ENCODE data around the gene MTX2. TPM values are rescaled to one million over a fixed set of nuclear protein-coding genes. Genes with fewer than 3 reads are reported as not detected.

The MTX2 gene
- total and polyA plus RNA-seq, 5 donors: 34.7 to 83.3 (median 47.6) TPM

DNA sequence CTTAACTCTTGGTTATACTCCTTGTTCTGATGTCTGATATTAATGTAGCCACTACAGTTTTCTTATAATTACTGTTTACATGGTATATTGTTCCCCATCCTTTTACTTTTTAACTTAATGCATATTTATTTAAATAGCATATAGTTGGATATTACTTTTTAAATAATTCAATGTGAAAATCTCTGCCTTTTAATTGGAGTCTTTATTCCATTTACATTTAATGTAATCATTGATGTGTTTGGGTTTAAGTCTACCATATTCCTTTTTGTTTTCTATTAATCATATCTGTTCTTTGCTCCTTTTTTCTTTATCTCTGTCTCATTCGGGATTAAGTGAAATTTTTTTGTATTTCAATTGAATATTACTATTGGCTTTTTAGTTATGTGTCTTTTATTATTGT, 109.1 kb downstream of the MTX2 start:
- intact Hi-C loops (cut with DNase I): no loop called here
- ATAC-seq: no peak
- no peaks in the 10 kb centered on the region for H3K4me1 ChIP-seq (ENCODE audit: control insufficient read depth, insufficient read depth, low read length)
- no peaks in the 10 kb centered on the region for H3K9me3 ChIP-seq (ENCODE audit: control insufficient read depth, low read length)
- 94% methylated on average over 1 of the region's 1 CpG for WGBS
- no peak for DNase-seq
- H3K4me3 ChIP-seq (ENCODE audit: low read length): no peak overlapping the region
- no peaks in the 10 kb centered on the region for H3K27me3 ChIP-seq (ENCODE audit: control insufficient read depth, insufficient read depth)
- H3K27ac ChIP-seq (ENCODE audit: low read length): no peak overlapping the region

DNA sequence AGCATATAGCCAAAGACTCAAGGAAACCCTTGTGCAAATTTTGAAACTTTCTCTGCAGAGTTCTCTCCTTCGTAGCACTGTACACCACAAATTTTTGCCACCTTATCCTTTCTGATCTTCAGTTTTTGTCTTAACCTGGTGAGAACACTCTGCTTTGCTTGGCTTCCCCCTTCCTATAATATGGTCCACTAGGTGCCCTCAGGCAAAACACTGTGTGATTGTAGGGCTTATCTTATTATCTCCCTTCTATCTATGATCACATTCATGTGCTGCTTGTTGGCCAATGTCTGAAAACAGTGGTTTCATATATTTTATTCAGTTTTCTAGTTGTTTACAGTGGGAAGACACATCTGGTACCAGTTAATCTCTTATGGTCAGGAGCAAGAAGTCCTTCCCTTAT, 111.1 kb downstream of the MTX2 start:
- Histone ChIP-seq H3K4me1 (ENCODE audit: control insufficient read depth, insufficient read depth, low read length) (no peaks in the 10 kb centered on the region), H3K9me3 (ENCODE audit: control insufficient read depth, low read length) (no peaks in the 10 kb centered on the region), H3K27ac (ENCODE audit: low read length) (no peak overlapping the region), H3K27me3 (ENCODE audit: control insufficient read depth, insufficient read depth) (no peaks in the 10 kb centered on the region), H3K4me3 (ENCODE audit: low read length) (no peak overlapping the region)
- intact Hi-C loops (cut with DNase I): no loop called here
- no peak for ATAC-seq
- no peak for DNase-seq
- 97% methylated on average over 1 of the region's 1 CpG for WGBS

DNA sequence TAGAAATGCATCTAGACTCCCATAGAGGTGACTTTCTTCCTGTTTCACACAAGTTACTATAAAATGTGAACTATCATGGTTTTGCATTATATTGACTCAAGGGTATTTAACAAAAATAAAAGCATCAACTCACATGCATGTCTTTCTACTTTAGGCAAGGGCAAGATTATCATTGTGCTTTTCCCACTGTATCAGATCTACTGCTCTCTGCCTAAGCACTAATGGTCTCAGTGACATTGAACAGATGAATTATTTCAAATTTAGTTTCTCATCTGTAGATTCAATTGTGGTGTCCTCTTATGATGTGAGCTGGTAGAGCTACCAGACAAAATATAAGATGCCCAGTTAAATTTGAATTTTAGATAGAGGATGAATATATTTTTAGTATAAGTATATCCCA, 113.9 kb downstream of the MTX2 start:
- no peak for ATAC-seq

GRCh38 chr2:176383836-176384442, 114.7 kb downstream of the MTX2 start:
- H3K9me3 ChIP-seq (ENCODE audit: control insufficient read depth, low read length): no peaks in the 10 kb centered on the region
- H3K27ac ChIP-seq (ENCODE audit: low read length): no peak overlapping the region

More for the DNA sequence above, 113.9 kb downstream of the MTX2 start:
- Histone ChIP-seq H3K27ac (ENCODE audit: low read length) (no peak overlapping the region), H3K4me3 (ENCODE audit: low read length) (no peak overlapping the region), H3K9me3 (ENCODE audit: control insufficient read depth, low read length) (no peaks in the 10 kb centered on the region), H3K27me3 (ENCODE audit: control insufficient read depth, insufficient read depth) (no peaks in the 10 kb centered on the region), H3K4me1 (ENCODE audit: control insufficient read depth, insufficient read depth, low read length) (peaks cover 1% of the 10 kb centered on the region)
- DNase-seq: no peak
- intact Hi-C loops (cut with DNase I): no loop called here

GRCh38 chr2:176385219-176385759, 116.0 kb downstream of the MTX2 start:
- intact Hi-C loops (cut with DNase I): no loop called here
- Histone ChIP-seq H3K27ac (ENCODE audit: low read length) (no peak overlapping the region), H3K27me3 (ENCODE audit: control insufficient read depth, insufficient read depth) (no peaks in the 10 kb centered on the region), H3K4me1 (ENCODE audit: control insufficient read depth, insufficient read depth, low read length) (peaks cover 1% of the 10 kb centered on the region), H3K9me3 (ENCODE audit: control insufficient read depth, low read length) (no peaks in the 10 kb centered on the region), H3K4me3 (ENCODE audit: low read length) (no peak overlapping the region)
- ATAC-seq (no peak), DNase-seq (no peak)
- WGBS: 87% methylated on average over 2 of the region's 2 CpGs

More at GRCh38 chr2:176383836-176384442, 114.7 kb downstream of the MTX2 start:
- intact Hi-C loops (cut with DNase I): no loop called here
- ATAC-seq (no peak), DNase-seq (no peak)
- no peak overlapping the region for H3K4me3 ChIP-seq (ENCODE audit: low read length)
- peaks cover 1% of the 10 kb centered on the region for H3K4me1 ChIP-seq (ENCODE audit: control insufficient read depth, insufficient read depth, low read length)
- 82% methylated on average over 3 of the region's 3 CpGs for WGBS
- H3K27me3 ChIP-seq (ENCODE audit: control insufficient read depth, insufficient read depth): no peaks in the 10 kb centered on the region

DNA sequence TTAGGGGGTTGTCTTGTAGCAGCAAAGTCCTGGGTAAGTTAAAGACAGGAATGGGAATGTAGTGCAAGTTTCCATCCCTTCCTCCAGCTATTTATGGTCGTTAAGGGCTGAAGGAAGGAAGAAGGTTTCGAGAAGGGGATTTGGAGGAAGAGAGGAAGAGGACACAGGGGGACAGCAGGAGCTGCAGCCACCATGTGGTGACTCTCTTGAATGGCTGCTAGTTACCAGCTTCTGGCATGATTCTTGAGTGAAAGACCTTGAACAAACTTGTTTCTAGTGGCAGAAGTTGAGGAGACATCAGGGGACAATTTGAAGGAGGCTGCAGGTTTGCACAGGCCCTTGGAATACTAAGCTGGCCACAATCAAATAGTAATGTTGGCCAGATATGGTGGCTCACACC, 116.6 kb downstream of the MTX2 start:
- intact Hi-C loops (cut with DNase I): no loop called here
- 40% methylated on average over 2 of the region's 2 CpGs for WGBS
- Histone ChIP-seq H3K4me3 (ENCODE audit: low read length) (no peak overlapping the region), H3K27ac (ENCODE audit: low read length) (no peak overlapping the region), H3K4me1 (ENCODE audit: control insufficient read depth, insufficient read depth, low read length) (peaks cover 1% of the 10 kb centered on the region), H3K9me3 (ENCODE audit: control insufficient read depth, low read length) (no peaks in the 10 kb centered on the region), H3K27me3 (ENCODE audit: control insufficient read depth, insufficient read depth) (no peaks in the 10 kb centered on the region)
- no peak for DNase-seq
- ATAC-seq: no peak

Other genes starting within 250 kb of the MTX2 start
- gene EVX2, start 185.5 kb upstream of the MTX2 start, total RNA-seq: not detected
- gene EVX2, start 185.5 kb upstream of the MTX2 start, polyA plus RNA-seq: not detected
- not detected for gene HOXD13, start 176.7 kb upstream of the MTX2 start, total RNA-seq
- gene HOXD13, start 176.7 kb upstream of the MTX2 start, polyA plus RNA-seq: not detected
- gene HOXD12, start 169.6 kb upstream of the MTX2 start, total RNA-seq: not detected
- gene HOXD12, start 169.6 kb upstream of the MTX2 start, polyA plus RNA-seq: not detected
- gene HOXD11, start 162.2 kb upstream of the MTX2 start, total RNA-seq: not detected
- not detected for gene HOXD11, start 162.2 kb upstream of the MTX2 start, polyA plus RNA-seq
- not detected for gene HOXD10, start 152.7 kb upstream of the MTX2 start, total RNA-seq
- not detected for gene HOXD10, start 152.7 kb upstream of the MTX2 start, polyA plus RNA-seq
- not detected for gene HOXD9, start 146.7 kb upstream of the MTX2 start, total RNA-seq
- 0.09 TPM for gene HOXD9, start 146.7 kb upstream of the MTX2 start, polyA plus RNA-seq
- under 1 TPM; 0.11 to 0.39 (median 0.28) TPM for gene HOXD8, start 139.7 kb upstream of the MTX2 start, total RNA-seq
- gene HOXD8, start 139.7 kb upstream of the MTX2 start, polyA plus RNA-seq: 0.63 TPM
- not detected for gene HOXD4, start 117.9 kb upstream of the MTX2 start, total RNA-seq
- gene HOXD4, start 117.9 kb upstream of the MTX2 start, polyA plus RNA-seq: 0.29 TPM
- not detected for gene HOXD3, start 112.1 kb upstream of the MTX2 start, total RNA-seq
- 0.16 TPM for gene HOXD3, start 112.1 kb upstream of the MTX2 start, polyA plus RNA-seq
- gene HOXD1, start 80.8 kb upstream of the MTX2 start, total RNA-seq: not detected
- gene HOXD1, start 80.8 kb upstream of the MTX2 start, polyA plus RNA-seq: 0.05 TPM

Measured in right cardiac atrium (tissue), 5 donors.